Ascending aorta (tissue), 2 donors: ENCODE results near the gene SPATA31C1. TPM values are rescaled to one million over a fixed set of nuclear protein-coding genes. Genes with fewer than 3 reads are reported as not detected.

Experiments
- DNase-seq, 2 donors: peaks; one replicate each; pipeline ENCODE4 v3.0.0-alpha.2; 2019; ENCODE audit warnings: low spot score in 2 of 2
- H3K27ac ChIP-seq, 2 donors: fragments of 200-600 bp; sonication (generic); one replicate each; pipeline ENCODE4 v1.5.1; 2016 to 2017; ENCODE audit warnings: mild to moderate bottlenecking in 1 of 2
- H3K27me3 ChIP-seq: fragments of 200-600 bp; sonication (generic); one replicate; pipeline ENCODE4 v1.5.1; 2017
- H3K36me3 ChIP-seq, 2 donors: fragments of 200-600 bp; sonication (generic); one replicate each; pipeline ENCODE4 v1.5.1; 2016
- H3K4me1 ChIP-seq, 2 donors: fragments of 200-600 bp; sonication (generic); one replicate each; pipeline ENCODE4 v1.5.1; 2016 to 2017; ENCODE audit warnings: mild to moderate bottlenecking in 1 of 2
- H3K4me3 ChIP-seq, 2 donors: fragments of 200-600 bp; sonication (generic); one replicate each; pipeline ENCODE4 v1.5.1; 2016 to 2017; ENCODE audit warnings: mild to moderate bottlenecking in 1 of 2
- H3K9me3 ChIP-seq, 2 donors: fragments of 200-600 bp; sonication (generic); one replicate each; pipeline ENCODE4 v1.5.1; 2016
- intact Hi-C: fragments of 100-400 bp; cut with DNase I; formaldehyde crosslinking; loops from one replicate; pipeline ENCODE4 v1.15.1; 2023
- total RNA-seq: library from RNA; depleted of rRNA; stranded (reverse); fragments of >200 nt; gene quantifications from one replicate; pipeline ENCODE4 v1.1.0, GENCODE V29; 2016
- TF ChIP-seq, protein P1 (sequence below), 3 experiments: fragments of 200-600 bp in 2 of 3; fragments of 450-650 bp in 1 of 3; sonication (generic) in 2 of 3; IDR thresholded peaks; one replicate each; pipeline ENCODE4 v1.5.1; 2016 to 2019; ENCODE audit warnings: antibody characterized with exemption in 3 of 3, mild to moderate bottlenecking in 1 of 3, moderate library complexity in 1 of 3

Gene SPATA31C1
- total RNA-seq, 1 donor from 2014 or later, result not detected

DNA sequence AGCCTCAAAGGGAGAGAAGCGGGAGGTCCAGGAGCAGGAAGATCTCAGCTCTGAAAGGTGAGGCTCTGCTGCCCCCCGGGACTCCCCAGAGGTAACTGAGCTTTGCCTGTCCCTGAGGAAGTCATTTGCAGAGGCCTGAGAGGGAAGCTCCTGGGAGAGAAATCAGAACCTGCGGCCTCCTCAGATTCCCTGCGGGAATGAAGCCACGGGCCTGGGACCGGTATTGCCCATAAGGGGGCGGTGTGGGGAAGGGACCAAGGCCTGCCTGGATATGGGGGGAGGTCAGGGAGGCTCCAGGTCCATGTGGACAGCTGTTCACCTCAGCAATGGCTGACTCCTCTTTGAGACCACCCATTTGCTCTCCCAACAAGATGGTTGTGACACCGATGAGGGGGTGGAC, 33.8 kb upstream of the SPATA31C1 start:
- Histone ChIP-seq H3K9me3 (no peaks in the 10 kb centered on the region), H3K4me1 (no peaks in the 10 kb centered on the region), H3K36me3 (no peaks in the 10 kb centered on the region), H3K27me3 (no peaks in the 10 kb centered on the region), H3K4me3 (no peak overlapping the region), H3K27ac (no peak overlapping the region)
- TF ChIP-seq, protein P1, sequence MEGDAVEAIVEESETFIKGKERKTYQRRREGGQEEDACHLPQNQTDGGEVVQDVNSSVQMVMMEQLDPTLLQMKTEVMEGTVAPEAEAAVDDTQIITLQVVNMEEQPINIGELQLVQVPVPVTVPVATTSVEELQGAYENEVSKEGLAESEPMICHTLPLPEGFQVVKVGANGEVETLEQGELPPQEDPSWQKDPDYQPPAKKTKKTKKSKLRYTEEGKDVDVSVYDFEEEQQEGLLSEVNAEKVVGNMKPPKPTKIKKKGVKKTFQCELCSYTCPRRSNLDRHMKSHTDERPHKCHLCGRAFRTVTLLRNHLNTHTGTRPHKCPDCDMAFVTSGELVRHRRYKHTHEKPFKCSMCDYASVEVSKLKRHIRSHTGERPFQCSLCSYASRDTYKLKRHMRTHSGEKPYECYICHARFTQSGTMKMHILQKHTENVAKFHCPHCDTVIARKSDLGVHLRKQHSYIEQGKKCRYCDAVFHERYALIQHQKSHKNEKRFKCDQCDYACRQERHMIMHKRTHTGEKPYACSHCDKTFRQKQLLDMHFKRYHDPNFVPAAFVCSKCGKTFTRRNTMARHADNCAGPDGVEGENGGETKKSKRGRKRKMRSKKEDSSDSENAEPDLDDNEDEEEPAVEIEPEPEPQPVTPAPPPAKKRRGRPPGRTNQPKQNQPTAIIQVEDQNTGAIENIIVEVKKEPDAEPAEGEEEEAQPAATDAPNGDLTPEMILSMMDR (IDR thresholded peaks at IDR 0.05), result no peak
- no peak for DNase-seq
- intact Hi-C loops, result no loop called here

DNA sequence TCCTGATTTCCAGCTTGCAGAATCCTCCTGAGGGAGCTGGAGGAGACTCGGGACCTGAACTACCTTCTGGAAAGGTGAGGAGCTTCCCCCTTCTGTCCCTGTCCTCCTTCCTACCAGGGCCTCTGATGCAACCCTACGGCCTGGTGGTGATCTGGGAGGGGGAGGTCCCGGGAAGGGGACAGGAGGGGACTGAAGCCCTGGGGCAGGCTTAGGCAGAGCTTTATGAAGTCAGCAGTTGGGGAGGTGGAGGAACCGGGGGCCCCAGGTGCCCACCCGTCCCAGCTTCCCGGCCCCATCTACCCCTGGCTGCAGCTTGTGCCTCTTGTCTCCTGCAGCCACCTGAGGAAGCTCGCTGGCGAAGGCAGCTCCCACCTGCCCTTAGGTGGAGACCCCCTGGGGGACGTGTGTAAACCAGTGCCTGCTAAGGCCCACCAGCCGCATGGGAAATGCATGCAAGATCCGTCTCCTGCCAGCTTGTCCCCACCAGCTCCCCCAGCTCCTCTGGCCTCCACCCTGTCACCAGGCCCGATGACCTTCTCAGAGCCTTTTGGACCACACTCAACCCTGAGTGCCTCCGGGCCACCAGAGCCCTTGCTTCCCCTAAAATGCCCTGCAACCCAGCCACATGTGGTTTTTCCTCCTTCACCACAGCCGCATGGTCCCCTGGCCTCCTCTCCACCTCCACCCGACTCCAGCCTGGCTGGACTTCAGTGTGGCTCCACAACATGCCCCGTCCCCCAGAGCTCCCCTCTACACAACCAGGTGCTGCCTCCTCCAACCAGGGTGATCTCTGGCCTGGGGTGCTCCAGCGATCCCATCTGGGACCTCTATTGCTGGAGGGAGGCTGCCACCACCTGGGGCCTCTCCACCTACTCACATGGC, 32.9 kb upstream of the SPATA31C1 start:
- no peaks in the 10 kb centered on the region for H3K36me3 ChIP-seq
- H3K4me1 ChIP-seq, result no peaks in the 10 kb centered on the region
- intact Hi-C loops, result no loop called here
- TF ChIP-seq, protein P1 (IDR thresholded peaks at IDR 0.05), result no peak
- DNase-seq, result peak in 1 of 2 donors; percentile 52
- no peak overlapping the region for H3K4me3 ChIP-seq
- H3K27me3 ChIP-seq, result no peaks in the 10 kb centered on the region
- H3K9me3 ChIP-seq, result no peaks in the 10 kb centered on the region
- H3K27ac ChIP-seq, result no peak overlapping the region

DNA sequence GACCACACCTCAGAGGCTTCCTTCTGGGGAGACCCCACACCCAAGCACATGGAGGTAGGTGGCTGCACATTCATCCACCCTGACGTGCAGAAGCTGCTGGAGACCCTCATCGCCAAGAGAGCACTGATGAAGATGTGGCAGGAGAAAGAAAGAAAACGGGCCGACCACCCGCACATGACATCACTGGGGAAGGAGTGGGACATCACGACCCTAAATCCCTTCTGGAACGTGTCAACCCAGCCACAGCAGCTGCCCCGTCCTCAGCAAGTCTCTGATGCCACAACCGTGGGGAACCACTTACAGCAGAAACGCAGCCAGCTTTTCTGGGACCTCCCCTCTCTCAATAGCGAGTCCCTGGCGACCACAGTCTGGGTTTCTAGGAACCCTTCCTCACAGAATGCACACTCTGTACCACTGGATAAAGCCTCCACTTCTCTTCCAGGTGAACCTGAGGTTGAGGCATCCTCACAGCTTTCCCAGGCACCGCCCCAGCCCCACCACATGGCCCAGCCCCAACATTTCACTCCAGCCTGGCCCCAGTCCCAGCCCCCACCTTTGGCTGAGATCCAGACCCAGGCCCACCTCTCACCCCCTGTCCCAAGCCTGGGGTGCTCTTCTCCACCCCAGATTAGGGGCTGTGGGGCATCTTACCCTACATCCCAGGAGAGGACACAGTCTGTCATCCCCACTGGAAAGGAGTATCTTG, 32.1 kb upstream of the SPATA31C1 start:
- intact Hi-C loops, result no loop called here
- Histone ChIP-seq H3K4me1 (no peaks in the 10 kb centered on the region), H3K4me3 (no peak overlapping the region), H3K27ac (no peak overlapping the region), H3K27me3 (no peaks in the 10 kb centered on the region), H3K36me3 (no peaks in the 10 kb centered on the region), H3K9me3 (no peaks in the 10 kb centered on the region)
- TF ChIP-seq, protein P1 (IDR thresholded peaks at IDR 0.05), result no peak
- DNase-seq, result no peak

DNA sequence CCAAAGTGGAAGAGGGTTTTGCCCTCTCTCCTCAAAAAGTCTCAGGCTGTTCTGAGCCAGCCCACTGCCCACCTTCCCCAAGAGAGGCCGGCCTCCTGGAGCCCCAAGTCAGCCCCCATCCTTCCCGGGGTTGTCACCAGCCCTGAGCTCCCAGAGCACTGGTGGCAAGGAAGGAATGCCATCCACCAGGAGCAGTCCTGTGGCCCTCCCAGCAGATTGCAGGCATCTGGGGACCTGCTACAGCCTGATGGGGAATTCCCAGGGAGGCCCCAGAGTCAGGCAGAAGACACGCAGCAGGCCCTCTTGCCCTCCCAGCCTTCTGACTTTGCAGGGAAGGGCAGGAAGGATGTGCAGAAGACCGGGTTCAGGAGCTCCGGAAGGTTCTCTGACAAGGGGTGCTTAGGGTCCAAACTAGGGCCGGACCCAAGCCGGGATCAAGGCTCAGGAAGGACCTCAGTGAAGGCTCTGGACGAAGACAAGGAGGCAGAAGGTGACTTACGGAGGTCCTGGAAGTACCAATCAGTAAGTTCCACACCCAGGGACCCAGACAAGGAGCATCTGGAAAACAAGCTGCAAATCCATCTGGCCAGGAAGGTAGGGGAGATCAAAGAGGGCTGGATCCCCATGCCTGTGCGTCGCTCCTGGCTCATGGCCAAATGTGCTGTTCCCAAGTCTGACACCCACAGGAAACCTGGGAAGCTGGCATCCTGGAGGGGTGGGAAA, 31.4 kb upstream of the SPATA31C1 start:
- H3K36me3 ChIP-seq, result no peaks in the 10 kb centered on the region
- H3K27me3 ChIP-seq, result no peaks in the 10 kb centered on the region
- no peak overlapping the region for H3K27ac ChIP-seq
- DNase-seq, result no peak
- H3K4me1 ChIP-seq, result no peaks in the 10 kb centered on the region
- intact Hi-C loops, result no loop called here
- no peaks in the 10 kb centered on the region for H3K9me3 ChIP-seq
- no peak overlapping the region for H3K4me3 ChIP-seq
- TF ChIP-seq, protein P1 (IDR thresholded peaks at IDR 0.05), result no peak

DNA sequence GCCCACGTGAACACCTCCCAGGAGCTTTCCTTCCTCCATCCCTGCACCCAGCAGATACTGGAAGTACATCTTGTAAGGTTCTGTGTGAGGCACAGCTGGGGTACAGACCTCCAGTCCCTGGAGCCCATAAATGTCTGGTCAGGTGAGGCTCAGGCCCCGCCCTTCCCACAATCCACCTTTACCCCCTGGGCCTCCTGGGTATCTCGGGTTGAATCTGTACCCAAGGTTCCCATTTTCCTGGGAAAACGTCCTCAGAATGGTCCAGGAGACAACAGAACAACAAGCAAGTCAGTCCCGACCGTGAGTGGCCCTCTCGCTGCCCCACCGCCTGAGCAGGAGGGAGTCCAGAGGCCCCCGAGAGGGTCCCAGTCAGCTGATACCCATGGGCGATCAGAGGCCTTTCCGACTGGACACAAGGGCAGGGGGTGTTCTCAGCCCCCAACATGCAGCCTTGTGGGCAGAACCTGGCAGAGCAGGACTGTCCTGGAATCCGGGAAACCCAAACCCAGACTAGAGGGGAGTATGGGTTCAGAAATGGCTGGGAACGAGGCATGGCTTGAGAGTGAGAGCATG, 30.7 kb upstream of the SPATA31C1 start:
- no peak for DNase-seq
- H3K36me3 ChIP-seq, result no peaks in the 10 kb centered on the region
- H3K27ac ChIP-seq, result no peak overlapping the region
- H3K4me3 ChIP-seq, result no peak overlapping the region
- H3K27me3 ChIP-seq, result no peaks in the 10 kb centered on the region
- TF ChIP-seq, protein P1 (IDR thresholded peaks at IDR 0.05), result no peak
- no peaks in the 10 kb centered on the region for H3K9me3 ChIP-seq
- intact Hi-C loops, result no loop called here
- no peaks in the 10 kb centered on the region for H3K4me1 ChIP-seq
